ENCODE data around the gene KCNH8. TPM values are rescaled to one million over a fixed set of nuclear protein-coding genes. Genes with fewer than 3 reads are reported as not detected.

The KCNH8 gene
- total RNA-seq, 3 donors from 2014 or later: under 0.01 to 4.4 (median 1.3) TPM

DNA sequence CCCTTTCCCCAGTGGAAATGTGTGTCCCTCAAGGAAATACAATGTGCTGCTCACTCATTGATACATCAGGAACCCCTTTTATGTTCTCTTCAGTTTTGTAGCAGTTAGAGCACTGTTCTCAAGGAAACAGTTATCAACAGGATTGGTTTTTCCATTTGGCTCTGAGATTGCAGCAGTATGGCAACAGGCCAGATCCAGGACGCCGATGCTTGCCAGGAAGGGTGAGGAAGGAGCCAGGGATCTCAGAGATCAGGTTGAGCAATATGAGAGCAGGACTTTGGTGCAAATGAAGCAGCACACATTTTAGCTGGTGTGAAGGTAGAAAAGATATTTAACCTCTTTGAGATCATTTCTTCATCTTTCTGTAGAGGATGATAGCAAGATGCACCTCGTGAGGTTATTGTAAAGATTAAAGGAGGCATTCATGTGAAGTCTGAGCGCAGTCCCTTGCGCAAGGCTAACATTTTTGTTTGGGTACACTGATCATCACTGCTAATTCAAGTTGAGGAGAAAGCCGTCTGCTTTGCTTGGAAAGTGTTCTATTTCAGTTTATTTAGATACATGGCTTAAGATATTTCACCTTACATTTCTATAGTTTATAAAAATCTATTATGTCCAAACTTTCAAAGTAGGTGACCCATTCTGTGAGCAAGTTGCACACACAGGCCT lies 68.5 kb downstream of the KCNH8 start:
- intact Hi-C loops (cut with DNase I; ENCODE audit: low total_unique reads): no loop called here
- Histone ChIP-seq H3K27me3 (no peaks in the 10 kb centered on the region), H3K27ac (no peak overlapping the region), H3K9me3 (no peaks in the 10 kb centered on the region), H3K36me3 (no peaks in the 10 kb centered on the region), H3K4me3 (no peak overlapping the region), H3K4me1 (no peaks in the 10 kb centered on the region)
- peak in 1 of 2 donors; percentile 20 for DNase-seq (ENCODE audit: low spot score in 2 of 2)
- TF ChIP-seq POLR2AphosphoS5 (IDR thresholded peaks at IDR 0.05): no peak
- TF ChIP-seq POLR2A (IDR thresholded peaks at IDR 0.05): no peak
- TF ChIP-seq, protein P1, sequence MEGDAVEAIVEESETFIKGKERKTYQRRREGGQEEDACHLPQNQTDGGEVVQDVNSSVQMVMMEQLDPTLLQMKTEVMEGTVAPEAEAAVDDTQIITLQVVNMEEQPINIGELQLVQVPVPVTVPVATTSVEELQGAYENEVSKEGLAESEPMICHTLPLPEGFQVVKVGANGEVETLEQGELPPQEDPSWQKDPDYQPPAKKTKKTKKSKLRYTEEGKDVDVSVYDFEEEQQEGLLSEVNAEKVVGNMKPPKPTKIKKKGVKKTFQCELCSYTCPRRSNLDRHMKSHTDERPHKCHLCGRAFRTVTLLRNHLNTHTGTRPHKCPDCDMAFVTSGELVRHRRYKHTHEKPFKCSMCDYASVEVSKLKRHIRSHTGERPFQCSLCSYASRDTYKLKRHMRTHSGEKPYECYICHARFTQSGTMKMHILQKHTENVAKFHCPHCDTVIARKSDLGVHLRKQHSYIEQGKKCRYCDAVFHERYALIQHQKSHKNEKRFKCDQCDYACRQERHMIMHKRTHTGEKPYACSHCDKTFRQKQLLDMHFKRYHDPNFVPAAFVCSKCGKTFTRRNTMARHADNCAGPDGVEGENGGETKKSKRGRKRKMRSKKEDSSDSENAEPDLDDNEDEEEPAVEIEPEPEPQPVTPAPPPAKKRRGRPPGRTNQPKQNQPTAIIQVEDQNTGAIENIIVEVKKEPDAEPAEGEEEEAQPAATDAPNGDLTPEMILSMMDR (IDR thresholded peaks at IDR 0.05): no peak

DNA sequence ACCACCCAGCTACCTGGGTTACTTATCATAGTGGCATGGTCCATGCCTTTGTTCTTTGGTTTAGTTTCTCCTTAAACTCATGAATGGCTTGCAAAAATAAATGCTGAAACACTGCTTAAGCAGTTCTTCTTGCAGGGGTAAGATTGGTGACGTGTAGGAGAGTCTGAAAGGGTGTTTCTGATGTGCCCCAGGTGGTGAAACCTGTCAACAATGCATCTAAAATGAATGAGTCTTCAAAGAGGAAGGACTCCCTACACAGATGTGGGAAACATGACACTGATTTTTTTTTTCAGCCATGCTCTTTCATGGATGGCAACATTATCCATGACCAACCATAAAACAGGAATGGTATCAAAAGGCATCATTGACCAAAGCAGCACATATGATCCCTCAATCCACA lies 72.0 kb downstream of the KCNH8 start:
- no peaks in the 10 kb centered on the region for H3K4me1 ChIP-seq
- intact Hi-C loops (cut with DNase I; ENCODE audit: low total_unique reads): no loop called here
- H3K36me3 ChIP-seq: no peaks in the 10 kb centered on the region
- TF ChIP-seq, protein P1 (IDR thresholded peaks at IDR 0.05): no peak
- TF ChIP-seq POLR2AphosphoS5 (IDR thresholded peaks at IDR 0.05) (no peak), POLR2A (IDR thresholded peaks at IDR 0.05) (no peak)
- no peak for DNase-seq (ENCODE audit: low spot score in 2 of 2)
- no peak overlapping the region for H3K4me3 ChIP-seq
- H3K27me3 ChIP-seq: no peaks in the 10 kb centered on the region
- H3K27ac ChIP-seq: no peak overlapping the region
- no peaks in the 10 kb centered on the region for H3K9me3 ChIP-seq

DNA sequence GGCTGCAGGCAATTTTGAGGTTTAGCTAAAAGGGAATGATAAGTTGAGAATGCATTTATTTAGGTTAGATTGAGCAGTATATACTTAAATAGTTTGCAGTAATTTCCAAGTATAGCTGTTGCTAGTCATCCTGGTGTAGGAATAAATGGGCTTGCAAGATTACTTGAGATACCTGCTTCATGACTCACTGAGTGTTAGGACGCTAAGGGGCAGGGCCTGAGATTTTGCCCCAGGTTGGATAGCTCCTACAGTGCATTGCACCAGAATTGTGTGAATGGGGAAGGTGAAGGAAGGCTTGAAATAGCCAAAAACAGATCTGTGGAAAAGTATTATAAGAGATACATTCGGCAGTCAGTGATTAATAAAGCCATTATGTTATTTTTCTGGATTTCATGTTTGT lies 72.8 kb downstream of the KCNH8 start:
- H3K4me1 ChIP-seq: no peaks in the 10 kb centered on the region
- no peak overlapping the region for H3K27ac ChIP-seq
- no peak for DNase-seq (ENCODE audit: low spot score in 2 of 2)
- no peak overlapping the region for H3K4me3 ChIP-seq
- no peaks in the 10 kb centered on the region for H3K9me3 ChIP-seq
- intact Hi-C loops (cut with DNase I; ENCODE audit: low total_unique reads): no loop called here
- H3K27me3 ChIP-seq: no peaks in the 10 kb centered on the region
- TF ChIP-seq POLR2A (IDR thresholded peaks at IDR 0.05) (no peak), POLR2AphosphoS5 (IDR thresholded peaks at IDR 0.05) (no peak)
- TF ChIP-seq, protein P1 (IDR thresholded peaks at IDR 0.05): no peak
- H3K36me3 ChIP-seq: no peaks in the 10 kb centered on the region

DNA sequence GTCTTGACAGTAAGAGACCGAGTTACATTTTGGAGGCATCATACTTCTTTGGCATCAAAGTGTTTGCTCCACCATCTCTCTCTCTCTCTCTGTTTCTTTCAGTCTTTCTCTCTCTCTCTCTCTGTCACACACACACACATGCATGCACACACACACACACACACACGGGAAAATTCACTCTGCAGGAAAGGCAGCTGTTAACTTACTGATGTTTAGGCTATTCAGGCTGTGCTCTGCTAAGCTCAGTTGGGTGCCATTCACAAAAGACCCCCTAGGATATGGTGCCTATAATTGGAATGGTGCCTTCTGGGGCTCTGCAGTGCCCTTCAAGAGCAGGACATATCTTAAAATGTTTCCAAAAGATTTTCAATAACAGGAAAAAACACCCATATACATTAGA lies 78.2 kb downstream of the KCNH8 start:
- H3K4me1 ChIP-seq: no peaks in the 10 kb centered on the region
- no peak for DNase-seq (ENCODE audit: low spot score in 2 of 2)
- no peaks in the 10 kb centered on the region for H3K27me3 ChIP-seq
- no peaks in the 10 kb centered on the region for H3K9me3 ChIP-seq
- no peak for TF ChIP-seq POLR2A (IDR thresholded peaks at IDR 0.05)
- TF ChIP-seq POLR2AphosphoS5 (IDR thresholded peaks at IDR 0.05): no peak
- TF ChIP-seq, protein P1 (IDR thresholded peaks at IDR 0.05): no peak
- H3K4me3 ChIP-seq: no peak overlapping the region
- intact Hi-C loops (cut with DNase I; ENCODE audit: low total_unique reads): no loop called here
- H3K27ac ChIP-seq: no peak overlapping the region
- H3K36me3 ChIP-seq: no peaks in the 10 kb centered on the region

DNA sequence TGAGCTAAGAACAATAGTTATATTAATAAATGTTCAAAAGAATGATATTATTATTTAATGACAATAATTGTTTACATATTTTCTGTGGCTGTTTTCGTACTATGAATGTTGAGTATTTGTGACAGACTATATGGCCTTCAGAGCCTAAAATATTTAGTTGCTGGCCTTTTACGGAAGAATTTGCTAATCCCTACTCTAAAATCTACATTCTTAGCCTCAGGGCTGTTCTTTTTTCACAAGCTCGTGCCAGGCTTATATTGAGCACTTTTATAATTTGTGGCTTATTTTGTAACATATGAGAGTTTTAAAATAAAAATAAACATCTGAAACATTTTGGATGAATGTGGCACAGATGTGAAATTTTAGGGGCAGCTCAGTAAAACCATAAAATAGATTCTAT lies 79.9 kb downstream of the KCNH8 start:
- Histone ChIP-seq H3K27me3 (no peaks in the 10 kb centered on the region), H3K36me3 (no peaks in the 10 kb centered on the region), H3K27ac (no peak overlapping the region), H3K9me3 (no peaks in the 10 kb centered on the region), H3K4me1 (no peaks in the 10 kb centered on the region), H3K4me3 (no peak overlapping the region)
- TF ChIP-seq POLR2A (IDR thresholded peaks at IDR 0.05): no peak
- TF ChIP-seq POLR2AphosphoS5 (IDR thresholded peaks at IDR 0.05): no peak
- TF ChIP-seq, protein P1 (IDR thresholded peaks at IDR 0.05): no peak
- DNase-seq (ENCODE audit: low spot score in 2 of 2): no peak
- intact Hi-C loops (cut with DNase I; ENCODE audit: low total_unique reads): no loop called here
